ENCODE measurements around the gene CGB5. TPM values are rescaled to one million over a fixed set of nuclear protein-coding genes. Genes with fewer than 3 reads are reported as not detected.

CGB5 gene
- total RNA-seq, 1 experiment from 2014 or later: not detected

DNA sequence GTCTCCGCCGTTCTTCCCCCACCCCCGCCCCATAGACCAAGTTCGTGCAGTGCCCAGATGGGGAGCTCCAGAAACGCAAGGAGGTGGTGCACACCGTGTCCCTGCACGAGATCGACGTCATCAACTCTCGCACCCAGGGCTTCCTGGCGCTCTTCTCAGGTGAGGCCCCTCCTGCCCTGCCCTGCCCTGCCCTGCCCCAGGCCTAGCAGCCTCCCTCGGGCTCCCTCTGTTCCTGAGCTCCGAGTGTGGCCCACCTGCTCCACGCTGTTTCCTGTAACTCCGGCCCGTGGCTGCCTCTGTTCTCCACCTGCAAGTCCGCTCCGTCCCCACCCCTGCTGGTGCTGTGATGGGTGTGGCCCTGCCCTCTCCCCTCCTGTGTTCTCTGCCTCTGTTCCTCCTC lies 33.2 kb upstream of the CGB5 start:
- no peaks in the 10 kb centered on the region for H3K27me3 Mint-ChIP-seq (ENCODE audit: insufficient read depth, unreplicated experiment)
- CTCF ChIA-PET: interaction anchor here (0.6 kb wide), 1 partner anchor 336 kb away, joined by 3 read pairs; no protein-coding TSS in a partner anchor
- H3K36me3 Mint-ChIP-seq (ENCODE audit: insufficient read depth, unreplicated experiment): peaks cover 68% of the 10 kb centered on the region
- POLR2A ChIA-PET: interaction anchor here (0.5 to 1.3 kb wide), 3 partner anchors 9 to 187 kb away, joined by 3 to 4 read pairs (median 3); partner anchors contain the start of genes GYS1 and RUVBL2
- H3K9me3 Mint-ChIP-seq (ENCODE audit: unreplicated experiment): no peaks in the 10 kb centered on the region
- TF ChIP-seq, protein P1, sequence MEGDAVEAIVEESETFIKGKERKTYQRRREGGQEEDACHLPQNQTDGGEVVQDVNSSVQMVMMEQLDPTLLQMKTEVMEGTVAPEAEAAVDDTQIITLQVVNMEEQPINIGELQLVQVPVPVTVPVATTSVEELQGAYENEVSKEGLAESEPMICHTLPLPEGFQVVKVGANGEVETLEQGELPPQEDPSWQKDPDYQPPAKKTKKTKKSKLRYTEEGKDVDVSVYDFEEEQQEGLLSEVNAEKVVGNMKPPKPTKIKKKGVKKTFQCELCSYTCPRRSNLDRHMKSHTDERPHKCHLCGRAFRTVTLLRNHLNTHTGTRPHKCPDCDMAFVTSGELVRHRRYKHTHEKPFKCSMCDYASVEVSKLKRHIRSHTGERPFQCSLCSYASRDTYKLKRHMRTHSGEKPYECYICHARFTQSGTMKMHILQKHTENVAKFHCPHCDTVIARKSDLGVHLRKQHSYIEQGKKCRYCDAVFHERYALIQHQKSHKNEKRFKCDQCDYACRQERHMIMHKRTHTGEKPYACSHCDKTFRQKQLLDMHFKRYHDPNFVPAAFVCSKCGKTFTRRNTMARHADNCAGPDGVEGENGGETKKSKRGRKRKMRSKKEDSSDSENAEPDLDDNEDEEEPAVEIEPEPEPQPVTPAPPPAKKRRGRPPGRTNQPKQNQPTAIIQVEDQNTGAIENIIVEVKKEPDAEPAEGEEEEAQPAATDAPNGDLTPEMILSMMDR (IDR thresholded peaks at IDR 0.05; ENCODE audit: unreplicated experiment): no peak
- no peak overlapping the region for H3K27ac Mint-ChIP-seq (ENCODE audit: low read depth, unreplicated experiment)
- intact Hi-C loops (cut with micrococcal nuclease): no loop called here
- no peak overlapping the region for H3K4me3 Mint-ChIP-seq (ENCODE audit: unreplicated experiment)
- no TSS peak for BruUV-seq (replicated peaks)
- H3K4me1 Mint-ChIP-seq (ENCODE audit: insufficient read depth, unreplicated experiment): no peaks in the 10 kb centered on the region
- no peak for DNase-seq (ENCODE audit: unreplicated experiment)

DNA sequence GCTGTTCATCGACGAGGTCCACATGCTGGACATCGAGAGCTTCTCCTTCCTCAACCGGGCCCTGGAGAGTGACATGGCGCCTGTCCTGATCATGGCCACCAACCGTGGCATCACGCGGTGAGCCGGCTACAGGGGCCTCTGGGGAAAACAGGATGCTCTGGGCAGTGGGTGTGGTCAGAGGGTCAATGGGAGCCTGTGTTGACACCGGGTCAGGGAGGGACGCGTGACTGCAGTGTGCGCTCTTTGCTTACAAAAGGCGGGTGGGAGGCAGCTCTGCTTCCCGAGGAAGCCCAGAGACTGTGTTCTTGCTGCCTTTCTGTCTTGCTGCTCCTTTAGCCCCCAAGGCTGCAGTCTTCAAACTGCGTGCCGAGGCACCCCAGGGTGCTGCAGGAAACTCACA lies 32.5 kb upstream of the CGB5 start:
- intact Hi-C loops (cut with micrococcal nuclease): no loop called here
- DNase-seq (ENCODE audit: unreplicated experiment): no peak
- H3K27ac Mint-ChIP-seq (ENCODE audit: low read depth, unreplicated experiment): no peak overlapping the region
- H3K9me3 Mint-ChIP-seq (ENCODE audit: unreplicated experiment): no peaks in the 10 kb centered on the region
- ChIA-PET POLR2A (no interaction called here), CTCF (interaction anchor here (0.6 kb wide), 1 partner anchor 336 kb away, joined by 3 read pairs; no protein-coding TSS in a partner anchor)
- no peak overlapping the region for H3K4me3 Mint-ChIP-seq (ENCODE audit: unreplicated experiment)
- TF ChIP-seq, protein P1 (IDR thresholded peaks at IDR 0.05; ENCODE audit: unreplicated experiment): no peak
- BruUV-seq (replicated peaks): no TSS peak
- peaks cover 69% of the 10 kb centered on the region for H3K36me3 Mint-ChIP-seq (ENCODE audit: insufficient read depth, unreplicated experiment)
- no peaks in the 10 kb centered on the region for H3K27me3 Mint-ChIP-seq (ENCODE audit: insufficient read depth, unreplicated experiment)
- H3K4me1 Mint-ChIP-seq (ENCODE audit: insufficient read depth, unreplicated experiment): no peaks in the 10 kb centered on the region

DNA sequence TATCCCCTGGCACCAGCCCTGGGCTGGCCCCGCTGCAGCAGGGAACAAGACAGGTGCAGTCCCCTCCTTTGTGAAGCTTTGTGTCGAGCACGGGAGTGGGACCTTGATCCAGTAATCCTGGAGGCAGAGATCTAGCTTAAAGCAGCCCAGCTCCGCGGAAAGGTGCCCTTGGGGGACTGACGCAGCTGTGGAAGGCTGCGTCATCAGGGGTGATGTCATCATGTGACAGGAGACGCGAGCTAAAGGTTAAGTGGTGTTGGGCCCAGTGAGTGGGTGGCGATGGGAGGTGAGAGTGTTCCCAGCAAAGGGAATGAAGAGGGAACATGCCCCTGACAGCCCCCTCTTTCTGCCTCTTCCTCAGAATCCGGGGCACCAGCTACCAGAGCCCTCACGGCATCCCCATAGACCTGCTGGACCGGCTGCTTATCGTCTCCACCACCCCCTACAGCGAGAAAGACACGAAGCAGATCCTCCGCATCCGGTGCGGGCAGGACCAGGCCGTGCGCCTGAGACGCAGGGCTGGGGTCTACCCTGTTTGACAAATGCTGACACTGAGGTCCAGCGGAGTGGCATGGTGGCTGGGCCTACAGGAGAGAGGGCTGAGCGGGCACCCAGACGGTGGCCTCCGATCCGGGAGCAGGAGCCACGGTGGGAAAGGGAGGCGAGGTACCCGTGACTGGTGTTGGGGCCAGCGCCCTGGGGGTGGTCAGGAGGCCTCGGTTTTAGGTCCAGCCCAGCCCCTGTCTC lies 29.4 kb upstream of the CGB5 start:
- no peaks in the 10 kb centered on the region for H3K9me3 Mint-ChIP-seq (ENCODE audit: unreplicated experiment)
- H3K4me1 Mint-ChIP-seq (ENCODE audit: insufficient read depth, unreplicated experiment): peaks cover 5% of the 10 kb centered on the region
- BruUV-seq (replicated peaks): no TSS peak
- no peaks in the 10 kb centered on the region for H3K27me3 Mint-ChIP-seq (ENCODE audit: insufficient read depth, unreplicated experiment)
- peaks cover 65% of the 10 kb centered on the region for H3K36me3 Mint-ChIP-seq (ENCODE audit: insufficient read depth, unreplicated experiment)
- intact Hi-C loops (cut with micrococcal nuclease): no loop called here
- no peak overlapping the region for H3K27ac Mint-ChIP-seq (ENCODE audit: low read depth, unreplicated experiment)
- ChIA-PET CTCF (interaction anchor here (0.6 to 3.0 kb wide), 4 partner anchors 12 to 59 kb away, joined by 3 to 17 read pairs (median 8); no protein-coding TSS in a partner anchor), POLR2A (interaction anchor here (0.9 kb wide), 1 partner anchor 84 kb away, joined by 4 read pairs; no protein-coding TSS in a partner anchor)
- no peak for DNase-seq (ENCODE audit: unreplicated experiment)
- no peak overlapping the region for H3K4me3 Mint-ChIP-seq (ENCODE audit: unreplicated experiment)
- TF ChIP-seq, protein P1 (IDR thresholded peaks at IDR 0.05; ENCODE audit: unreplicated experiment): no peak

DNA sequence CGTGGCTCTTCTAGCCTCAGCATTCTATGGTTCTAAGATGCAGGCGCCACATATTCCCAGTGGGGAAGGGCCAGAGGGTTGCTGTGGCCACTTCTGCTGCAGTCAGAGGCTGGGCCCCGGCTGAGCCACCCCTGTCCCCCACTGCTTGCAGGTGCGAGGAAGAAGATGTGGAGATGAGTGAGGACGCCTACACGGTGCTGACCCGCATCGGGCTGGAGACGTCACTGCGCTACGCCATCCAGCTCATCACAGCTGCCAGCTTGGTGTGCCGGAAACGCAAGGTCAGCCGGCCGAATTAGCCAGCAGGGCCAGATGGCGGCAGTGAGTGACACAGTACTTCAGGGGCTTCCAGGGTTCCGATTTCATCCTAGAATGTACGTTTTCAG lies 28.8 kb upstream of the CGB5 start:
- no peak overlapping the region for H3K4me3 Mint-ChIP-seq (ENCODE audit: unreplicated experiment)
- H3K4me1 Mint-ChIP-seq (ENCODE audit: insufficient read depth, unreplicated experiment): peaks cover 8% of the 10 kb centered on the region
- BruUV-seq (replicated peaks): TSS peak; percentile 14
- H3K27me3 Mint-ChIP-seq (ENCODE audit: insufficient read depth, unreplicated experiment): no peaks in the 10 kb centered on the region
- TF ChIP-seq, protein P1 (IDR thresholded peaks at IDR 0.05; ENCODE audit: unreplicated experiment): no peak
- CTCF ChIA-PET: no interaction called here
- peaks cover 60% of the 10 kb centered on the region for H3K36me3 Mint-ChIP-seq (ENCODE audit: insufficient read depth, unreplicated experiment)
- H3K27ac Mint-ChIP-seq (ENCODE audit: low read depth, unreplicated experiment): no peak overlapping the region
- intact Hi-C loops (cut with micrococcal nuclease): no loop called here
- H3K9me3 Mint-ChIP-seq (ENCODE audit: unreplicated experiment): no peaks in the 10 kb centered on the region
- POLR2A ChIA-PET: no interaction called here
- no peak for DNase-seq (ENCODE audit: unreplicated experiment)
